ENCODE data around the gene C2.
A peak's percentile ranks its signal among the peaks of the same experiment; 100 is the strongest.
"Not testable (repeated sequence)": the region's sequence is repeated elsewhere in the genome, so short reads cannot be mapped to it uniquely, and the experiment has no call there.

C2 gene

GRCh38 chr6:31930962-31931361, 3.4 kb downstream of the C2 start:
- DNase-seq = no peak

- DNase-seq = not testable (repeated sequence)
These were observed 4.6 kb downstream of the C2 start for GRCh38 chr6:31932137-31932536.

- DNase-seq = no peak
These were observed 6.0 kb downstream of the C2 start for GRCh38 chr6:31933537-31933936.

GRCh38 chr6:31935021-31935420, 7.5 kb downstream of the C2 start:
- DNase-seq = no peak

GRCh38 chr6:31935823-31936222, 8.3 kb downstream of the C2 start:
- no peak for DNase-seq

GRCh38 chr6:31940256-31940664, 12.7 kb downstream of the C2 start:
- no peak for DNase-seq

GRCh38 chr6:31943742-31944141, 16.2 kb downstream of the C2 start:
- DNase-seq = no peak

- no peak for DNase-seq
These were observed 17.6 kb downstream of the C2 start for GRCh38 chr6:31945154-31945506.

- DNase-seq = no peak
These were observed 18.2 kb downstream of the C2 start, which contains the start of gene CFB for GRCh38 chr6:31945507-31946369. CFB (plus strand) TSS chr6:31946095; CDS start chr6:31946222, 127 bp downstream.

GRCh38 chr6:31946370-31946885, 18.9 kb downstream of the C2 start:
- DNase-seq = no peak

GRCh38 chr6:31947070-31947675, 19.7 kb downstream of the C2 start:
- no peak for DNase-seq

- no peak for DNase-seq
These were observed 20.3 kb downstream of the C2 start for GRCh38 chr6:31947864-31948263.

GRCh38 chr6:31948306-31948705, 20.8 kb downstream of the C2 start:
- no peak for DNase-seq

- no peak for DNase-seq
These were observed 21.4 kb downstream of the C2 start for GRCh38 chr6:31948753-31949413.

- no peak for DNase-seq
These were observed 22.5 kb downstream of the C2 start for GRCh38 chr6:31949926-31950548.

- DNase-seq = no peak
These were observed 24.8 kb downstream of the C2 start for GRCh38 chr6:31952140-31952805.

GRCh38 chr6:31952890-31953289, 25.4 kb downstream of the C2 start:
- DNase-seq = no peak

- no peak for DNase-seq
These were observed 27.0 kb downstream of the C2 start for GRCh38 chr6:31954511-31954910.

GRCh38 chr6:31956796-31957195, 29.3 kb downstream of the C2 start:
- no peak for DNase-seq

- no peak for DNase-seq
These were observed 30.9 kb downstream of the C2 start for GRCh38 chr6:31958412-31958740.

GRCh38 chr6:31958741-31959739, 31.5 kb downstream of the C2 start, which contains the start of the genes NELFE and SKIC2:
NELFE (minus strand) TSS chr6:31958971; CDS start chr6:31958446, 525 bp downstream.
SKIC2 (plus strand) TSS chr6:31959175; CDS start chr6:31959193, 18 bp downstream.
- DNase-seq = peak; percentile 62
